HepG2 (cell line): ENCODE data around the gene ZFAND2B. TPM values are rescaled to one million over a fixed set of nuclear protein-coding genes. Genes with fewer than 3 reads are reported as not detected.

Experiments
- ARID2 ChIP-seq: sonication (generic); formaldehyde crosslinking; IDR thresholded peaks from 2 replicates; pipeline ENCODE4 v1.8.1; 2022; ENCODE audit warnings: mild to moderate bottlenecking, missing genetic modification reagents, borderline replicate concordance
- ARID5B ChIP-seq: IDR thresholded peaks from 2 replicates; pipeline ENCODE4 v1.4.0; 2020; ENCODE audit warnings: mild to moderate bottlenecking, missing genetic modification reagents
- ATF7 ChIP-seq, 2 experiments: fragments of 450-650 bp in 1 of 2; sonication (generic) in 1 of 2; formaldehyde crosslinking in 1 of 2; IDR thresholded peaks; 2 replicates each; pipeline versions ENCODE4 v1.4.0 to v1.6.1; 2016 to 2020; ENCODE audit warnings: antibody characterized with exemption in 1 of 2, mild to moderate bottlenecking in 1 of 2, missing genetic modification reagents in 1 of 2
- CEBPG ChIP-seq: IDR thresholded peaks from 2 replicates; pipeline ENCODE4 v1.6.1; 2016
- CHCHD3 ChIP-seq: sonication (generic); formaldehyde crosslinking; IDR thresholded peaks from 2 replicates; pipeline ENCODE4 v1.8.0; 2022; ENCODE audit warnings: mild to moderate bottlenecking, missing genetic modification reagents, moderate library complexity
- FOXJ3 ChIP-seq: sonication (generic); formaldehyde crosslinking; IDR thresholded peaks from 2 replicates; pipeline ENCODE4 v1.4.0; 2020; ENCODE audit warnings: missing genetic modification reagents, mild to moderate bottlenecking, borderline replicate concordance
- PATZ1 ChIP-seq: sonication (generic); formaldehyde crosslinking; IDR thresholded peaks from 2 replicates; pipeline ENCODE4 v1.4.0; 2020; ENCODE audit warnings: missing genetic modification reagents
- RAD21 ChIP-seq: fragments of 450-650 bp; formaldehyde crosslinking; IDR thresholded peaks from 2 replicates; pipeline ENCODE4 v1.5.0; 2020; ENCODE audit warnings: mild to moderate bottlenecking
- RORA ChIP-seq: sonication (generic); formaldehyde crosslinking; IDR thresholded peaks from 2 replicates; pipeline ENCODE4 v1.5.0; 2020; ENCODE audit warnings: mild to moderate bottlenecking, missing genetic modification reagents, moderate library complexity
- TCF7 ChIP-seq: sonication (generic); IDR thresholded peaks from 2 replicates; pipeline ENCODE4 v1.6.1; 2016; ENCODE audit warnings: antibody characterized with exemption, low read depth
- WIZ ChIP-seq: sonication (generic); formaldehyde crosslinking; IDR thresholded peaks from 2 replicates; pipeline ENCODE4 v1.5.1; 2020; ENCODE audit warnings: mild to moderate bottlenecking, missing genetic modification reagents
- ZFP36 ChIP-seq: fragments of 150-350 bp; IDR thresholded peaks from 2 replicates; pipeline ENCODE4 v1.6.1; 2018; ENCODE audit warnings: borderline replicate concordance, low read length, low read depth; ENCODE audit not compliant: partially characterized antibody
- ZMYM2 ChIP-seq: sonication (generic); formaldehyde crosslinking; IDR thresholded peaks from 2 replicates; pipeline ENCODE4 v1.8.0; 2022; ENCODE audit warnings: mild to moderate bottlenecking, missing genetic modification reagents
- ZNF33A ChIP-seq: sonication (generic); formaldehyde crosslinking; IDR thresholded peaks from 2 replicates; pipeline ENCODE4 v1.5.1; 2020; ENCODE audit warnings: missing genetic modification reagents, mild to moderate bottlenecking, moderate library complexity, borderline replicate concordance
- ZNF350 ChIP-seq: sonication (generic); formaldehyde crosslinking; IDR thresholded peaks from 2 replicates; pipeline ENCODE4 v1.4.0; 2020; ENCODE audit warnings: mild to moderate bottlenecking, low read depth, missing genetic modification reagents, borderline replicate concordance
- ZNF720 ChIP-seq: sonication (generic); formaldehyde crosslinking; IDR thresholded peaks from 2 replicates; pipeline ENCODE4 v1.4.0; 2020; ENCODE audit warnings: missing genetic modification reagents
- ZNF749 ChIP-seq: sonication (generic); formaldehyde crosslinking; IDR thresholded peaks from 2 replicates; pipeline ENCODE4 v1.8.0; 2022; ENCODE audit warnings: mild to moderate bottlenecking, missing genetic modification reagents, moderate library complexity, borderline replicate concordance
- polyA plus RNA-seq, 8 experiments: library from polyadenylated mRNA; depleted of rRNA in 3 of 8; stranded (reverse) in 7 of 8; unstranded in 1 of 8; fragments of >200 nt; fragmentation: Illumina TruSeq in 4 of 8; extraction: Trizol in 4 of 8; gene quantifications; 2 replicates each; pipeline versions ENCODE4 v1.2.1 to v1.2.3, GENCODE V29; 2011 to 2016; ENCODE audit warnings: low read depth in 4 of 8, missing spikeins in 1 of 8, mixed read lengths in 1 of 8; ENCODE audit not compliant: insufficient read depth in 1 of 8
- total RNA-seq, 5 experiments: library from RNA; depleted of rRNA; stranded (reverse); fragments of >200 nt; fragmentation: Illumina TruSeq; extraction: Trizol; gene quantifications; 2 replicates each; pipeline ENCODE4 v1.2.3, GENCODE V29; 2016; ENCODE audit warnings: low read depth in 1 of 5
- TF ChIP-seq, protein P1 (sequence below): sonication (generic); formaldehyde crosslinking; IDR thresholded peaks from 2 replicates; pipeline ENCODE4 v1.9.0; 2021; ENCODE audit warnings: missing genetic modification reagents, borderline replicate concordance

The ZFAND2B gene
- total and polyA plus RNA-seq, 2 of the 13 experiments (the other 11 are each of a cell fraction or from before 2014, with no cell fraction given) = 53.3 to 115 TPM

GRCh38 chr2:219245148-219245898 is 38.7 kb downstream of the ZFAND2B start, which contains the start of the genes GLB1L and STK16 (continued):
- TF ChIP-seq ZNF720 (CRISPR knock-in tag) (no peak), ATF7 (IDR thresholded peaks at IDR 0.05) (no peak), ATF7 (CRISPR knock-in tag; IDR thresholded peaks at IDR 0.05) (peak; percentile 75; the same call in 1 of the 2 replicates), ARID2 (CRISPR knock-in tag) (no peak), CHCHD3 (CRISPR knock-in tag) (peak; percentile 93; the same call in 1 of the 2 replicates), TCF7 (no peak), WIZ (CRISPR knock-in tag) (peak; percentile 70; the same call in 1 of the 2 replicates), RORA (CRISPR knock-in tag) (no peak), ZMYM2 (CRISPR knock-in tag) (no peak; the same call in 1 of the 2 replicates), CEBPG (CRISPR knock-in tag) (peak; percentile 55; the same call in 1 of the 2 replicates), FOXJ3 (CRISPR knock-in tag) (peak; percentile 82; the same call in 1 of the 2 replicates), PATZ1 (peak; percentile 82), ZNF749 (CRISPR knock-in tag) (peak; percentile 26; the same call in 1 of the 2 replicates), ZNF33A (no peak), ZFP36 (no peak), ZNF350 (CRISPR knock-in tag) (peak; percentile 97), ARID5B (CRISPR knock-in tag) (peak; percentile 74), RAD21 (CRISPR knock-in tag) (peak; percentile 44)
- TF ChIP-seq, protein P1, sequence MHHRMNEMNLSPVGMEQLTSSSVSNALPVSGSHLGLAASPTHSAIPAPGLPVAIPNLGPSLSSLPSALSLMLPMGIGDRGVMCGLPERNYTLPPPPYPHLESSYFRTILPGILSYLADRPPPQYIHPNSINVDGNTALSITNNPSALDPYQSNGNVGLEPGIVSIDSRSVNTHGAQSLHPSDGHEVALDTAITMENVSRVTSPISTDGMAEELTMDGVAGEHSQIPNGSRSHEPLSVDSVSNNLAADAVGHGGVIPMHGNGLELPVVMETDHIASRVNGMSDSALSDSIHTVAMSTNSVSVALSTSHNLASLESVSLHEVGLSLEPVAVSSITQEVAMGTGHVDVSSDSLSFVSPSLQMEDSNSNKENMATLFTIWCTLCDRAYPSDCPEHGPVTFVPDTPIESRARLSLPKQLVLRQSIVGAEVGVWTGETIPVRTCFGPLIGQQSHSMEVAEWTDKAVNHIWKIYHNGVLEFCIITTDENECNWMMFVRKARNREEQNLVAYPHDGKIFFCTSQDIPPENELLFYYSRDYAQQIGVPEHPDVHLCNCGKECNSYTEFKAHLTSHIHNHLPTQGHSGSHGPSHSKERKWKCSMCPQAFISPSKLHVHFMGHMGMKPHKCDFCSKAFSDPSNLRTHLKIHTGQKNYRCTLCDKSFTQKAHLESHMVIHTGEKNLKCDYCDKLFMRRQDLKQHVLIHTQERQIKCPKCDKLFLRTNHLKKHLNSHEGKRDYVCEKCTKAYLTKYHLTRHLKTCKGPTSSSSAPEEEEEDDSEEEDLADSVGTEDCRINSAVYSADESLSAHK (CRISPR knock-in tag) = peak; percentile 75; the same call in 1 of the 2 replicates
